GM12874 (cell line): ENCODE measurements around the gene RPL13.

Experiments used
- TF ChIP-seq, protein P1 (sequence below): IDR thresholded peaks from 2 replicates; pipeline ENCODE4 v1.5.1; 2011; ENCODE audit warnings: low read depth, mild to moderate bottlenecking, control low read depth, low read length, moderate library complexity; ENCODE audit not compliant: insufficient read depth

The RPL13 gene

DNA sequence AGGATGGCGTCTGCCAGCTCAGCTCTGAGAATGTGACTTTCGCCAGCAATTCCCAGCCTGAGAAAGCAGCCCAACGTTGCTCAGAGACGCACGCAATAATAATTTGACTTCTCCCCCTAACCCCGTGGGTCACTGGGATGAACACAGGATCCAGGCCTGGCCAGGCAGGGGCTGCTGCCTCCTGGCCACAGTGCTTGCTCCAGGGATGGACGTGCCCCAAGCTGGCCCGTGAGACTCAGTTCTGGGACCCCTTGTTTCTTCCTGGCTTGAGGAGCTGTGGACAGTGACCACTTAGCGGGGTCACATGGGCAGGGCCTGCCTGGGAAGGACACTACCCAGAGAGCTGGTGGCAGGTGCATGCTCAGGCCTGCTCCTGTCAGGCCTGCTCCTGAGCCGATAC lies 39.4 kb downstream of the RPL13 start:
- TF ChIP-seq, protein P1, sequence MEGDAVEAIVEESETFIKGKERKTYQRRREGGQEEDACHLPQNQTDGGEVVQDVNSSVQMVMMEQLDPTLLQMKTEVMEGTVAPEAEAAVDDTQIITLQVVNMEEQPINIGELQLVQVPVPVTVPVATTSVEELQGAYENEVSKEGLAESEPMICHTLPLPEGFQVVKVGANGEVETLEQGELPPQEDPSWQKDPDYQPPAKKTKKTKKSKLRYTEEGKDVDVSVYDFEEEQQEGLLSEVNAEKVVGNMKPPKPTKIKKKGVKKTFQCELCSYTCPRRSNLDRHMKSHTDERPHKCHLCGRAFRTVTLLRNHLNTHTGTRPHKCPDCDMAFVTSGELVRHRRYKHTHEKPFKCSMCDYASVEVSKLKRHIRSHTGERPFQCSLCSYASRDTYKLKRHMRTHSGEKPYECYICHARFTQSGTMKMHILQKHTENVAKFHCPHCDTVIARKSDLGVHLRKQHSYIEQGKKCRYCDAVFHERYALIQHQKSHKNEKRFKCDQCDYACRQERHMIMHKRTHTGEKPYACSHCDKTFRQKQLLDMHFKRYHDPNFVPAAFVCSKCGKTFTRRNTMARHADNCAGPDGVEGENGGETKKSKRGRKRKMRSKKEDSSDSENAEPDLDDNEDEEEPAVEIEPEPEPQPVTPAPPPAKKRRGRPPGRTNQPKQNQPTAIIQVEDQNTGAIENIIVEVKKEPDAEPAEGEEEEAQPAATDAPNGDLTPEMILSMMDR = no peak

DNA sequence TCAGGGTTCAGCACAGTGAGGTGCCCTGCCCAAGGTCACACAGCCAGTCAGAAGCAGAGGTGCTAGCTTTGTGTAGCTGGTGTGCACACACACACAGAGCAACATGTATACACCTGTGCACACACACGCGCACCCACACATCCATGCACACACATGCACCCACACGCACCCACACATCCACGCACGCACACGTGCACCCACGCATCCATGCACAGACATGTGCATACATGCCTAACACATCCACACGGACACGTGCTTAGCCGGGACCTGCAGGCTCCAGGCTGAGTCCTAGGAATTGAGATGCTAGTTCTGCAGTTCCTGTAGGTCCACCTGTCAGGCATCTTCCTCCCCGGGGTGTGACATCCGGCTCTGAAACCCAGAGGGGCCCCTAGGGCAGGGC lies 39.9 kb downstream of the RPL13 start:
- TF ChIP-seq, protein P1 = no peak

DNA sequence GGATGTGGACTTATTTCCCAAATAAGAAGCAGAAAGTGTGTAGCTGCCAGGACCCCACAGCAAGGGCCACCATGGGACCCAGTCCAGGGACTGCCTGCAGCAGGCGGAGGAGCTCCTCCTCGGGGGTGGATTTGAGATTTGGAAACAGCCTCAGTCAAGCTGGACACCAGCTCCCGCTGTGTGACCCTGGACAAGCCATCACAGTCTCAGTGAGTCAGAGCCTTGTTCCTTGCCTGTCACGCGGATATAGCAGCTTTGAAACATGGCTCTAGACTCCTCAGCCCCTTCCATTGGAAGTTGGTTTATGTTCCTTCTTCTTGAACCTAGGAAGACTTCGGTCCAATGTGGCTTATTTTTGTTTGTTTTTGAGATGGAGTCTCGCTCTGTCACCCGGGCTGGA lies 40.5 kb downstream of the RPL13 start:
- TF ChIP-seq, protein P1 = no peak

DNA sequence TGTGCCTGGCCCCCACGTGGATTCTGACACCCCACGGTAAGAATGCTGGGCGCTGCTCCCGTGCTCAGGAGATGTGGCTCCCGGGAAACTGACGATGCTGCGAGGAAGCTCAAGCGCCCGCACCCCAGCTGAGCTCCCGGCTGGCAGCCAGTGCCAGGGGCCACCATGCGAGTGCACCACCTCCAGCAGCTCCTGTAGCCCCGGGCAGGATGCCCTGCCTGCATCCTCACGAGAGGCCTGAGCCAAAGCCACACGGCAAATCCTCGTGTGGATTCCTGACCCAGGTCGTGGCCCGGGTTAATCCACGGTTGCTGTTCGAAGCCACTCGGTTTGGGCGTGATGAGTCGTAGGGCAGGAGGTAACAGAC lies 41.4 kb downstream of the RPL13 start:
- TF ChIP-seq, protein P1 = no peak

DNA sequence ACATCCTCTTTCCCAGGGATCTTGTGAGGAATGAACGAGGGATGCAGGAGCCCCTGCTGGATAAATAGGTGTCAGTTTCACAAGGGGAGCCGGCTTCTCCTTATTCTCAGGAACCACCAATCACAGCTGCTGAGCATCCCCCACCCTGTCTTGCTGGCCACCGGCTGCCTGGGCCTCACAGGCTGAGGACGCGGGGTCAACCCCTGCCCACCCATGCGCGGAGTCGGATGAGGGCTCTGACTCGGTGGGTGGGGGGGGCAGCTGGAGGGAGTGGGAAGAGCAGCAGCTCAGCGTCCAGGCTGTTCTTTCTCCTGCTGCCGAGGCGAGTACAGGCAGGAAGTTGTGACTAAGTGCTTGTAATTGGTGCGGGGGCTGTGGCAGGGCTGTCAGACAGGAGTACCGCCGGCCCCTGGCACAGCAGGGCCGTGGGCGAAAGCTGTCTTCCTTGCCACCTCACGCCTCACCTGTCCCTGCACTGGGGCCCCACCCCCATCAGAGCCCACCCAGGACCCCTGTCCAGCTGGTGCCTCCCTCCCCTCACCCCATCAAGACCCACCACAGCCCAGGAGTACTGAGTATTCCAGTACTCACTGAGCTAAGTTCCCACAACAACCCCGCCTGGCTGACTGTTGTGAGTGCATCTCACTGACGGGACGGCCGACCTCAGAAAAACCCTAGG lies 41.9 kb downstream of the RPL13 start:
- TF ChIP-seq, protein P1 = no peak

DNA sequence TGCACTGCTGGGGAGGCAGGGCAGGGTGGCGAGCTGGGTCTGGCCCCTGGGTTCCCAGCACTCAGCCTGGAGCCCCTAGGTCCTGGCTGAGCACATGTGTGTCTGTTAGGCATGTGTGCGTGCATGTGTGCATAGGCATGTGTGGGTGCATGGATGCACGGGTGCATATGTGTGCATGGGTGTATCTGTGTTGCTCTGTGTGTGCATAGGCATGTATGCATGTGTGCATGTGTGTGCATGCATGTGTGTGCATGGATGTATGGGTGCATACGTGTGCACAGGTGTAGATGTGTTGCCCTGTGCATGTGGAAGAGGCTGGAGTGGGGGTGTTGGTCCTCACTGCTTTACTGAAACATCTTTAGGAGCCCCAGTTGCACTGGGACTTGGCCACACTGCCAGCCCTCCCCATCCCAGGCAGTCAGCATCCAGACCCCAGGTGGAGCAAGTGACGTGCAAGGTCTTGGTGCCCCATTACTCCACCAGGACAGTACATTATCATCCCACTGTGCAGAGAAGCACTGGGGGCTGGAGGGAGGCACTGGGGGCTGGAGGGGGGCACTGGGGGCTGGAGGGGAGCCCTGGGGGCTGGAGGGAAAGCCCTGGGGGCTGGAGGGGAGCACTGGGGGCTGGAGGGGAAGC lies 42.6 kb downstream of the RPL13 start:
- TF ChIP-seq, protein P1 = no peak

DNA sequence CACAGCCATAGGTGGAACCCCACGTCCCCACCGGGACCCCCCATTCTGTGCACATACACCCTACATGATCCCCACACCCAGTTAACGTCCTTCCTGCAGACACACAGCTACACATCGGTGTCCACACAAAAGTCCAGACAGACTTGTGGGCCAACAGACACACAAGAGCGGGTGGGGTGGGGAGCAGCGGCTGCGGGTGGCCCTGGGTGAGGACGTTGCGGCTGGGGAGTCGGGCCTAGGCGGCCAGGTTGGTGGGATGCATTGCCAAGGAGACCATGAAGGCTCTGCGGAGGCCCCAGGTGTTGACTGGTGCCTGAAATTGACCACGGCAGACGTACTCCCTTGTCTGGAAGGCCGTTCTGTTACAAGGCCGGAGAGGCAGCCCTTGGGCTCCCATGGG lies 44.3 kb downstream of the RPL13 start:
- TF ChIP-seq, protein P1 = no peak
